CD4-positive, alpha-beta T cell treated with Interleukin-4 for 1 hour (primary cell): ENCODE measurements around the gene RAB26.
"Not testable (repeated sequence)": the region's sequence is repeated elsewhere in the genome, so short reads cannot be mapped to it uniquely, and the experiment has no call there.

ENCODE experiments used
- DNase-seq, 2 donors: peaks; one replicate each; pipeline ENCODE4 v3.0.0-alpha.2; 2020 to 2022

RAB26 gene

DNA sequence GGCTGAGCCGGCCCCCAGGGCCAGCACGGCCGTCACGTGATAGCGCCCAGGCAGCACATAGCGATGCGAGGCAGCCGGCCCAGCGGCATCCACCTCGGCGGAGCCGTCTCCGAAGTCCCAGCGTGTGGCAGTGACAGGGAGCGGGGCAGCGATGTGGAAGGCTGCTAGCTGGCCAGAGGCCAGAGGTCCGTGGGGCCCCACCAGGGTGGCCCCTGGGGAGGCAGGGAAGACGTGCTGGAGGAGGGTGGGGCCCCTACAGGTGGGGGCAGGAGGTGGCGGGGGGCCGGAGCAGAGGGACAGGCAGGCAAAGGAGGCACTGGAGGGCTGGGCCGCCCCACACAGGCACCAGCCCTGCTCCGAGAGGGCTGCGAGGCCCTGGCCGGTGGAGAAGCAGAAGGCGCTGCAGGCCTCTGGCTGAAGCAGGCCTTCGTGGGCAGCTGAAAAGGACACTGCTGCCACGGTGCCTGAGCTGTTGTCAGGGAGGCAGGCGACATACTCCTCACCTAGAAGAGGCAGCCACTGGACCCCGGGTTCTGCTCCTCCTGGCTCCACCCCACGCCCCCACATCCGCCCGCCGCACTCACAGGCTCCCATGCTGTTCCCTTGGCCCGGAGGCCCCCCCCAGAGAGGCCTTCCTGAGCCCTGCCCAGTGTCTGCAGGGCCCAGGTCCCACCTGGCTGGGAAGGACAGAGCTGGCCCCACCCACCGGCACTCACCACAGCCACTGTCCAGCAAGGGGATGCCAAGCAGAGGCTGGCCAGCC is 30.3 kb upstream of the RAB26 start:
- not testable (repeated sequence) for DNase-seq

DNA sequence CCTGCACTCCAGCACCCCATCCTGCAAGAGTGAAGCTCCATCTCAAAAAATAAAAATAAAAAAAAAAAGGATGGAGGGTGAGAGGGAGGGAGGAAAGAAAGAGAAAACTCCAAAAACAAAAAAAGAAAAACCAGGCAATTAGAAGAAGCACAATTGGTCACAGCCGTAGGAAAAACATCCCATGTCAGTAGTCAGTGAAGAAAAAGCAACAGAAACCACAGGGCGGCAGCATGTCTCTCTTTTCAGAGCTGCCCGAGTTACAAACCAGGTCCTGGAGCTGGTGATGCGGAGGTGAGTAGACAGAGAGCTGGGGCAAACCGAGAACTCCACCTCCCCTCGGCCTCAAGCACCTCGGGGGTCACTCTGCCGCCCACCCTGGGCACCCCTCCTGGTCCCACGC is 27.1 kb upstream of the RAB26 start:
- DNase-seq, result peak; percentile 39 to 43

DNA sequence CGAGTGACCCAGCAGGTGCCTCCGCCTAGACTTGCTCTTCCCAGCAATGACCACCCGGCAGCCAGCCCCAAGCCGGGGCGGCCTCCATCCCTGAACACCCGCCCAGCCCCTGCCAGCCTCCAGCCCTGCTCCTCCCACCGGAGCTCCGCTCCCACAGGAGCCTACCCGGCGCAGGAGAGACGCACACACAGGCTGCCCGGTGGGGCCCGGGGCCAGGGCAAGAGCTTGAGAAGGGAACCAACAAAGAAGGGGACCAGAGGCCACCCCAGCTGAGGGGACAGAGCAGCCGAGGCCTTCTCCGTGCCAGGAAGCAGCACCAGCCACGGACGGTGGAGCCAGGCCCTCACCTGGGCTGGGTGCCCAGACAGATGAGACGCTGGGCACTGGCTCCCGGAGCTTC is 26.6 kb upstream of the RAB26 start:
- DNase-seq, result no peak

DNA sequence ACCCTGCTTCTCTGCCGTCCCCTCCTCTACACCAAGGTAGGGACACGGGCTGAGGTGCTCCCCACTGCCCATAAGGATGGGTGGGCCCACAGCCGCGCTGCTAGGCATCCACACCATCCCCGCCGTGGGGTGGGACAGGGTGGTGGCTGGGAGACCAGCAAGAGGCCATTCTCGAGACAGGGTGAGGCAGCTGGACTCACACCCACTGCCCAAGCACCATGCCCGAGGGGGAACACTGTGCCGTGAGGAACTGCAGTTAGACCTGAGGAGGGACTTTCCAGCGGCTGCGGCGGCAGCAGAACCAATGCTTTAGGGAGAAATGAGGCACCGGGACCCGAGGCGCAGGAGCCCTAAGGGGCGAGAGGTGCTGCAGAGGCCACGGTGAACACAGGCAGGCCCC is 26.0 kb upstream of the RAB26 start:
- DNase-seq, result no peak

DNA sequence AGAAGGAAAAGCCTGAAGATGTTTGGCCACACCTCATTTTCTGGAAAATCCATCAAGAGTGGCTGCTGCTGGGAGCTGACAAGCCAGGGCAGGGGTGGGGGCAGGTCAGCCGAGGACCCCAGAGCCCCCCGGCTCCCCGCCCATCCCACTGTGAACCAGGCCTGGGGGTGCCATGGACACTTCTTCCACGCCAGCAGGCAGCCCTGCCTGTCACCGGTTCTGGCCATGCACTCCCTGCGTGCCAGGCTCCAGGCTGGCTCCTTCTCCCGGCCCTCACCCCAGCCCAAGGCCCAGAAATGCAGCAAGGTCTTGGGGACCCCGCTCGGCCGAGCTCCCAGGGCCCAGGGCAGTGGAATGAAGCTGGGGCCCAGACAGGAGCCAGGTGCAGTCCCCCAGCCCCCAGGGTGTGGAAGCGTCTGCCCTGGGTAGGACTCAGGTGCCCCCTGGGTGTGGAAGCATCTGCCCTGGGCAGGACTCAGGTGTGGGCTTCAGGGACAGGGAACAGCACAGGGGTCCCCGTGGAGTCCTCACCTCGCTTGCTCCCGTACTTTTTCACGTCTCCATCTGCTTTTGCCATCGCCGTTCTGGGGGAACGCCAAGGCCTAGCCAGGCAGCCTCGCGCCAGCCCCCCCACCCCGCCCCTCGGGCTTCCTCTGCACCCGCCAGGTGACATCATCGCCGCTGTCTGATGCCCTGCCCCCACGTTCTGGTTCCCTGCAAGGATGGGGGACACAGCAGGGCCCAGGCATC is 25.3 kb upstream of the RAB26 start:
- DNase-seq, result not testable (repeated sequence)

DNA sequence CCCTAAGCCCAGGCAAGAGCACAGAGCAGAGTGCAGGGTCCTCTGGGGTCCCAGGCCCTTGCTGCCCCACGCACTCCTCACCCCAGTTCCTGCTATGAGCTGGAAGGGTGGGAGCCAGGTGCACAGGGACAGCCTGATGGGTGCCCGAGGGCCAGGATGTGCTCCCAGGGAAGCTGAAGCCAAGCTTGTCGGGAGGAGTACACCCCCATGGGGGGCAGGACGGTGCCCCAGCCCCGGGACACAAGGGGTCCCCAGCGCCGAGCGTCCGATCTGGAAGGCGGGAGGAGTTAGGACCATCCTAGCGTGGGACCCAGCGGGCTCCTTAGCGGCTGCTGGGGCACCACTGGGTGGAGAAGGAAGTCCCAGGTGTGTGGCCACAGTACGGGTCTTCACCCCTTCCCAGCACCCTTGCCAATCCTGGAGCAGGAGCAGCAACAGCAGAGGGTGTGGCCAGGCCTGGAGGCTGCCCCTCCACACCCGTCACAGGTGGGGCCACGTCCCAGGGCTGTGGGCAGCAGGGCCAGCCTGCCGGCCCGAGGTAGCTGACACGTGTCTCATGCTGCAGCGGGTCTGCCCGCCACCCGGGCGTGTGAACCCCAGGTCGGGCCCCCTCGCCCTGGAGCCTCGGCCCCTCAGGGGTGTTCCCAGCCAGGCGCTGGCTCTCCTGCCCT is 24.6 kb upstream of the RAB26 start:
- DNase-seq, result not testable (repeated sequence)

DNA sequence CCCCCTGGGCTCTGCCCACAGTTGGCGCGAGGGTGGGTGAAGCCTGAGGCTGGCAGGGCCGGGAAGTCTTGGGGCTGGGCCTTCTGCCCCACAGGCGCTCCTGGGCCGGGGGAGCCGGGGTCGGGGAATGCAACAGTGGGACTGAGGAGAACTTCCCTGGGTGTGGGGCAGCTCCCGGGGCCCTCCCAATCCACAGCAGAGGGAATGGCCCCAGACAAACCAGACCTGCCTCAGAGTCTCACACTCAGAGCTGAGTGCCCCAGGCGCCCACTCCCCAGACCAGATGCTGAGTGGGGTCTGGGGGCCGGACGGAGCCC is 24.1 kb upstream of the RAB26 start:
- not testable (repeated sequence) for DNase-seq

DNA sequence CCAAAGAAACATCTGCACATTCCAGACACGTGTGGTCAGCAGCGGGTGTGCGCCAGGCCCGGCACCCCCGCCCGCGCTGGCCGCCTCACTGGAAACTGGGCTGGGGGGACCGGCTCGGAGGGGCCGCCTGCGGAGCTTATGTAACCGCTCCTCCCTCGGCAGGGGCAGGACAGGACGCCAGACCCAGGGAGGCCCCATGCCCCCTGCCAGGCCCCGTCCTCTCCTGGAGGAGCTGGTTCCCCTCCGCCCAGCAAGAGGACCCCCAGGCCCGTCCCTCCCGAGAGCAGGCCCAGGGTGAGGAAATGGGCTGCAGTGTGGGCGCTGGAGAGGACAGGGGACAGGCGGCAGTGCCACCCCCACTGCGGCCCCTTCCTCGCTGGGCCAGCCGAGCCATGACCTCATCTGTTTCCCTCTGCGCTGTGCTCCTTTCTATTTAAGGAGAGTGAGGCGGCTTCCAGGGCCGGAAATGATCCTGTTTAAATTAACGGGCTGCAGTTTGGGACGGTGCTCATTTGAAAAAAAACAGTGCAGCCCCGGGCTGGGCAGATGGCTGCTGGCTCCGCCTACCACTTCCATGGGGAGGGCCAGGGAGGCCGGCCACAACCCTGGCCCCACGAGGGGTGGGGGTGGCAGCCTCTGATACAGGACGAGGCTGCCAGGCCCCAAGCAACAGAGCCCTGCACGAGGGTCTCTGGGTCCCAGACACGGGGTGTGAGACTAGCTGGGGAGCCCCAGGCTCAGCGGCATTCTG is 23.6 kb upstream of the RAB26 start:
- not testable (repeated sequence) for DNase-seq

DNA sequence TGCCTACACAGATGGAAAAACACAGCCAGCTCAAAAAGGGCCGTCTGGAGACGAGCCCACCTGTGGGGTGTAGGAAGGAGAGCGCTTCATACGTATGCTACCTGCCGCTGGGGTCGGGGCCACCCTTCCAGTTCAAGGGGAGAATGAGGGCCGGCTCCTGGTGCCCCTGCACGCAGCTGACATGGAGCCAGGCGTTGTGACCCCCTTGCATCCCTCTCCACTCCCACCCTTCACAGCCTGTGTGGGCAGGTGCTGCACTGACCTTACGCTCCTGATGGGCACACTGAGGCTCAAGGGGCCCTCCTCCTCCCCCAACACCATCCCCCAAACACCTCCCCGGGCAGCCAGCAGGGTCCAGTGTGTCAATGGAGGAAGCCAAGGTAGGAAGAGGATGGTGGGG is 22.8 kb upstream of the RAB26 start:
- not testable (repeated sequence) for DNase-seq

DNA sequence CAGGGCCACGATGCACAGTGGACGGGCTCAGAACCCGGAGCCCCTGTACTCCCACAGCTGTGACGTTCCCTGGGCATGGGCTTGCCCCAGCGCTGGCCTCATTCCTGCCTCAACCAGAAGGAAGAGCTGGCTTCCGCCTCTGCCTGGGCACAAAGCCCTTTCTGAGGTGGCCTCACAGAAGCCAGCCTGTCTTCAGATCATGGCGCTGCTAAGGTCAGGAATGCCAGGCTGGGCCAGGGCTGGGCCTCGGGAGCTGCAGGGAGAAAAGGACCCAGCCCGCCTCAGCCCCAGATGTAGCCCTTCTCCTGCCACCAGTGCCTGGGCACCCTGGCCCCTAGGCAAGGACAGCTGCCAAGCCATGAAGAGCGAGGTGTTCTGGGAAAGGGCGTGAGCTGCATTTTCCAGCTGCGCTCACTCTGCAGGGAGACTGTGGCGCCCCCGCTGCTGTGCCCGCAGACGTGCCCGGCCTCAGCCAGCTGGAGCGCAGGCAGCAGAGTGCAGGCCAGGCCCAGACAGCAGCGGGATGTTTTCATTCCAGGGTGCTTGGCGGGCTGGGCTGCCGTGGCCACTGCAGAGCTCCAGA is 22.2 kb upstream of the RAB26 start:
- DNase-seq, result not testable (repeated sequence)

DNA sequence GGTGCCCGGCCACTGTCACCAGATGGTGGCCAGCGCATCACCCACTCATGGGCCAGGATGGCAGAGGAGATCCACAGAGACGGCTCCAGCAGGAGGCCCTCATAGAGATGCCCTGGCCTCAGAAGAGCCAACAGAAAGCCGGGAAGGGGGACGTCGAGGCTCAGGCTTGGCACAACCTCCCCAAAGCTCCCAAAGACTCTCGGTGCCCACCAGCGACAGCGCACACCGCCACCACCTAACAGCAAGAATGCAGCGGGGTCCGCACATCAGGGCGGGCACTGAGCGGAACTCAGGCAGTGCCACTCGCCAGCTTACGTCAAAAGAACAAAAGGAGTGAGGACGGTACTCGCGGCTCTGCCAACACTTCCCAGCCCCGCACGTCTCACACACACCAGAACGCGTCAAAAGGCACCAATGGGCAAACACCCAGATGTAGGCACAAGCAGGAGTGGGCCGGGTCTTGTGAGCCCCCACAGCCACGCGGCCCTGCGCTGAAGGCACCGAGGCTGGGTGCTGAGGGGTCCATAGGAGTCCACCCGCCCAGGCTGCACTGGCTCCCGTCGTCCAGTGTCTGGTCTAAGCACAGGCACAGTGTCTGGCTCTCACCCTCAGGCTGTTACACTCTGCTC is 21.4 kb upstream of the RAB26 start:
- peak in 1 of 2 donors; percentile 11 for DNase-seq

DNA sequence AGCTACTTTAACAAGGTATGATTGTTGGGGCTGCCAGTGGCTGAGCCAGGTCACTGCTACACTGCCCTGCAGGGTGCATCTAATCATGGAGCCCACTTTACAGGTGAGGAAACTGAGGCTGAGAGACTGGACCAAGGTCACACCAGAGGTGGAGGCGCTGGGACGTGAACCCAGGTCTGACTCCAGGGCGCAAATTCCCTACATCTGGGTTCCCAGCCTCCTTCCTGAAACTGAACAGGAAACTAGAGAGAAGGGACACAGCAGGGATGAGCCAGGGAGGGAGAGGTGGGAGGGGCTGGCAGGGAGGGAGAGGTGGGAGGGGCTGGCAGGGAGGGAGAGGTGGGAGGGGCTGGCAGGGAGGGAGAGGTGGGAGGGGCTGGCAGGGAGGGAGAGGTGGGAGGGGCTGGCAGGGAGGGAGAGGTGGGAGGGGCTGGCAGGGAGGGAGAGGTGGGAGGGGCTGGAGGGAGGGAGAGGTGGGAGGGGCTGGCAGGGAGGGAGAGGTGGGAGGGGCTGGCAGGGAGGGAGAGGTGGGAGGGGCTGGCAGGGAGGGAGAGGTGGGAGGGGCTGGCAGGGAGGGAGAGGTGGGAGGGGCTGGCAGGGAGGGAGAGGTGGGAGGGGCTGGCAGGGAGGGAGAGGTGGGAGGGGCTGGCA is 20.7 kb upstream of the RAB26 start:
- peak; percentile 47 to 53 for DNase-seq

DNA sequence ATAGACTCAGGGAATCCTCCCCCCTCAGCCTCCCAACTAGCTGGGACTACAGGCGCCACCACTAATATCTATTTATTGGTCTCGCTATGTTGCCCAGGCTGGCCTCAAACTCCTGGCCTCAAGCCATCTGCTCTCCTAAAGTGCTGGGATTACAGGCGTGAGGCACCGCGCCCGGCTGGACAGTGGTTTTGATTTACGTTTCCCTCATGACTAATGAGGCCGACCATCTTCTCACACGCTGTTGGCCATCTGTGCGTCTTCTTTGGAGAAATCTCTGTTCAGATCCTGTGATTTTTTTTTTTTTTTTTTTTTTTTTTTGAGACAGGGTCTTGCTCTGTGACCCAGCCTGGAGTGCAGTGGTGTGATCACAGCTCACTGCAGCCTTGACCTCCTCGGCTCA is 19.2 kb upstream of the RAB26 start:
- DNase-seq, result not testable (repeated sequence)

DNA sequence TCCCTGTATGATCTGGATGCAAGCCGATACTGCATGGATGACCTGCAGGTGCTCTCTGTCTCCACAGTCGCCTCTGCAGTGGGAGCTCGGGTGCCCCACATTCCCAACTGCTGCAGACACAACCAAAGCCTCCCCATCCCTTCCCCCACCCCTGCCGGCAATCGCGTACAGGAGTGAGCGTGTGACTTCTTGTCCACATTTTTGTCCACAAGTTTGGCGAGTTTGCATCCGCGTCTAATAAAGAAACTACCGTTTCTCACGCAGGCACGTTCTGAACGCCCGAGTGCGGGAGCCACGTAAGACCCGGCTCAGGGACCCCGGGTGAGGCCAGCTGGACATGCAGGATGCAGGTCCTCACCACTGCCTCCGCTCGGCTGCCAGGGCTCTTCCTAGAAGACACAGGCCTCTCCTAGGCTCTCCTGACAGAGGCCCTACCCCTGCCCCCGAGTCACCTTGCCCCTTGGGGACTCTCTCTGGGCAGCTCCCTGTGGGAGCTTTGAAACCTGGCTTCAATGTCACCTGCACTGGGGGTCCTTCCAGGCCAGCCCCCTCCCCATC is 18.5 kb upstream of the RAB26 start:
- DNase-seq, result not testable (repeated sequence)

DNA sequence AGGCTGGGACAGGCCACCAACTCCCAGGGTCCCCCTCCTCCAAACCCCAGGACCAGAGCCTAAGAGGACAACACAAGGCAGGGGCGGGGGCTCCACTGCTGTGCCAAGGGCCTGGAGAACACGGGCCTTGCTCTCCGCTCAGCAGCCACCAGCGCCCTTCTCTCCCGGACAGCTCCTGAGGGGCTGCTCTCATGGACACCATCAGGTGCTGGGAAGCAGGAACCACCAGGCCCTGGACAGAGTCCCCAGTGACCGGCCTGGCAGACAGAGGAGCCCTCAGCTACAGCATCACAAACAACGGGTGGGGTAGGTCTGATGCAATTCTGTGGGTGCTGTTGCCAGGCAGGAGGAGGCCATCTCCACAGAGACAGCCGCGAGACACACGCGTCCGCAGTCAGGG is 14.6 kb upstream of the RAB26 start:
- not testable (repeated sequence) for DNase-seq

DNA sequence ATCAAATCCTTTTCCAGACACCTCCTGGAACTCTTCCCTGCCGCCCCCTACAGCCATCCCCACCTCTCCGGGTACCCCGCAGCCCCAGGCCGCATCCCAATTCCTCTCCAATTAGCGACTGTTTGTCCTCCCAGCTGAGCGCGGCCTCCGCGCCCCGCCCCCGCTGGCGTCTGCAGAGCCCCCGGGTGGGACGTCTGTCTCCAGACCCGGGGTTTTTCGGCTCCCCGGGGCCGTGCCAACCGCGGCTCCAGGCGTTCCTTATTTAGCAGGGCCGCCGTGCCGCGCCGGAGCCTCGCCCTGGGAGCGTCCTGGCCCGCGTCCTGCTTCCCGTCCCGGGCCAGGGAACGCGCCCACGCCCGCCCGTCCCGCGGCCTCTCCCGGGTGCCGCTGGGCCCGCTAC is 13.4 kb upstream of the RAB26 start:
- not testable (repeated sequence) for DNase-seq

DNA sequence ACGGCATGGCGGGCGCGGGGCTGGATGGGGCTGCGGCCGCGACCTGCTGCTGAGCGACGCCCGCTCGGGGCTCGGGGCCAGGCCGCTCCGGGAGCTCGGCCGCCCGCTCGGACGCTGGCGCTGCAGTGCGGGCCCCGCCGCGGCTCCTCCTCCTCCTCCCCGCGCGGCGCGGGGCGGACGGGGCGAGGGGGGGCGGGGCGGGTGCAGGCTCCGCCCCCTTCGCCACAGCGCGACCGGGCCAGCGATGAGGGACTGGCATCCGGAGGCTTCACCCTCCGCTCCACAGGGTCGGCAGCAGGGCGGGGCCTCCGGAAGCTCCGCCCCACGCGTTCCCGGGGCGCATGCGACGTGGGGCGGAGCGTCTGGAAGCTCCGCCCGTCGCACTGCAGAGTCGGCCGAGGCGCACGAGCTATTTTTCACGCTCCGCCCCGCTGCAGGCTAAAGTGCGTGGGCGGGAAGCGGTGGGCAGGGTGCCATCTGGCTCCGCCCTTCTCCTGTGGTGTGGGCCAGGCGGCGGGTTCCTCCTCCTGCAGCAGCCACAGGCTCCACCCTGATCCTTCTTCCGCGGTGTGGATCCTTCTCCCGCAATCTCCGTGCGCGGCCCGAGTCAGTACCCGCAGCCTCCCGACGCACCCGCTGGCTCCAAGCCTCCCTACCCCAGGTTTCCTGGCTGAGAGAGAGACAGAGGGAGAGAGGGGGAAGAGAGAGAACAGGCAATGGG is 12.5 kb upstream of the RAB26 start, which contains the start of gene PKD1:
Gene PKD1 (minus strand): TSS at position 129 of the 721 bp plus-strand sequence. CDS start 209 bp downstream, outside the sequence.
- peak; percentile 98 to 99 for DNase-seq

DNA sequence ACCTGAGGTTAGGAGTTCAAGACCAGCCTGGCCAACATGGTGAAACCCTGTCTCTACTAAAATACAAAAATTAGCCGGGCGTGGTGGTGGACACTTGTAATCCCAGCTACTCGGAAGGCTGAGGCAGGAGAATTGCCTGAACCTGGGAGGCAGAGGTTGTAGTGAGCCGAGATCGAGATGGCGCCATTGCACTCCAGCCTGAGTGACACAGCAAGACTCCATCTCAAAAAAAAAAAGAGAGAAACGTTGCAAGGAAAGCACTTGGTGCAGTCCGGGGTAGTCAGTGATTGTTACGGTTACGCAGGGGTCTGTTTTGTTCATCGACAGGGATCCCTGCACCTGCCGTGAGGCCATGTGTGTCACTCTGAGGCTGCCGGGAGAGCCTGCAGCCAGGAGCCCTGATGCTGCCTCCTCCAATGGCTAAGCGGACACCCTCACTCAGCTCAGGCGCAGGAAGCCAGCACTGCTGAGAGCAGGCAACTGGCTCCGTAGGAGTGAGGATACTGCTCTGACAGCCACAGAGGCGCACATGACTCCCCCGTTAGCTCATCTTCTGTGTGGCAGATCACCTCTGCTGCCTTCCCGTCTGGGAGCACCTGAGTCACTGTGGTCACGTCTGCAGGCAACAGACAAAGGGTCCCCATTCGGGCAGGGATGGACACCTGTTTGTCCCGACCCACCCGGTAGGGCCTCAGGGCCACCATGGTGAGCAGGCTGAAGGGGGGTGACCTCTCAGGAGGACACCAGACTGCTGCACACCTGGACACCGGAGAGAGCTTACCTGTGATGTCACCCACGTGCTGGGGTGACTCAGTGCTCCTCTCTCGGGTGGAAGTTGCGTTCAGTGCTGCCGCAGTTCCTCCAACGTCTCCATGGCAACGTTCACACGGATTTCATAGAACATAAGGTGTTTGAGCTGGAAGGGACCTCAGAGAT is 5.2 kb upstream of the RAB26 start:
- DNase-seq, result no peak

DNA sequence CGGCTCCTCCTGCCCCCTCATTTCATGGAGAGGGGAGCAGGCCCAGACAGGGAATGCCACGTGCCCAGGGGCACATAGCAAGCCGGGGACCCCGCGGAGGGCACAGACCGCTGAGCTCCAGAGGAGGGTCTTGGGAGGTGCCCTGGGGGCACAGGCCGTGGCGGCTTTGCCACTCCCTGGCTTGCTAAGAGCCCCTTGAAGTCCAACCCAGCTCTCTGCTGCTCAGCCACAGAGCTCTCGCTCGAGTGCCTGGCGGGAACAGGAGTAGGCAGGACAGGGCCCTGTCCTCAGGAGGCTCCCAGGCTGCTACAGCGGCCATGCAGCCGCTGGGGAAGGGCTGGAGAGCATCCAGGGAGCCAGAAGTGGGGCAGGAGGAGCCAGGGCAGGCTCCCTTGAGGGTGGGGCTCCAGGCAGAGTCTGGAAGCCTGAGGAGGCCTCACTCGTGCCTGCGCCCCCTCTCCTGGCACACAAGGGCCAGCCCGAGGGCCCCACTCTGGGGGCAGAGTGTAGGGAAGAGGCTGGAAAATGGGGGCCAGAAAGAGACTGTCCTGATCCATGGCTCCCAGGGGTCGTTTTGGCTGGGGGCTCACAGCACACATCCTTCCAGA is 4.4 kb upstream of the RAB26 start:
- no peak for DNase-seq
